ENCODE data around the gene NEDD4L.
"Not testable (repeated sequence)": the region's sequence is repeated elsewhere in the genome, so short reads cannot be mapped to it uniquely, and the experiment has no call there.

The NEDD4L gene

DNA sequence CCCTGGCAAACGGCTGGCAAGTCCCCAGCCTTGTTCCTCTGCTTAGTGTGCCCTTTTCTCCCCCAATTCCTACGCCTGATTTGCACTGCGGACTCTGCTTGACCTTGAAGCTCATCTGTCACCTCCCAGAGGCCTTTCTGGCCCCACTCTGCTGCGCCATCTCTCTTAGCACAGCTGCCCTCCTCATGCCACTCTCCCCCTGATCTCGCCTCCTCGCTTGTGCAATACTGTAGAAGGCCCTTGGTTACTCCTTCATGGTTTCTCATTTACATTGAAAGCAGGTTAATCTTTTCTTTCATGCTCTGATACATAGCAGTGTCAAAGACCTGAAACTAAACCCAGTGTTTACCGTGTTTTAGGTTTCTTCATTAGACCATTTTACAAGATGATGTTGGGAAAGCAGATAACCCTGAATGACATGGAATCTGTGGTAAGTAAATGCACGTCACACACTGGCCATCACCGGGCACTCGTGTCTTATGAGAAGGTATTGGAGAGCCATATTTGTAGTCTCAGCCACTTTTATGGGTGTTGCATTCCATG lies 326.1 kb downstream of the NEDD4L start:
- ChIA-PET POLR2A (ENCODE audit: low non-redundant PET) (no interaction called here), CTCF (no interaction called here)
- TF ChIP-seq, protein P1, sequence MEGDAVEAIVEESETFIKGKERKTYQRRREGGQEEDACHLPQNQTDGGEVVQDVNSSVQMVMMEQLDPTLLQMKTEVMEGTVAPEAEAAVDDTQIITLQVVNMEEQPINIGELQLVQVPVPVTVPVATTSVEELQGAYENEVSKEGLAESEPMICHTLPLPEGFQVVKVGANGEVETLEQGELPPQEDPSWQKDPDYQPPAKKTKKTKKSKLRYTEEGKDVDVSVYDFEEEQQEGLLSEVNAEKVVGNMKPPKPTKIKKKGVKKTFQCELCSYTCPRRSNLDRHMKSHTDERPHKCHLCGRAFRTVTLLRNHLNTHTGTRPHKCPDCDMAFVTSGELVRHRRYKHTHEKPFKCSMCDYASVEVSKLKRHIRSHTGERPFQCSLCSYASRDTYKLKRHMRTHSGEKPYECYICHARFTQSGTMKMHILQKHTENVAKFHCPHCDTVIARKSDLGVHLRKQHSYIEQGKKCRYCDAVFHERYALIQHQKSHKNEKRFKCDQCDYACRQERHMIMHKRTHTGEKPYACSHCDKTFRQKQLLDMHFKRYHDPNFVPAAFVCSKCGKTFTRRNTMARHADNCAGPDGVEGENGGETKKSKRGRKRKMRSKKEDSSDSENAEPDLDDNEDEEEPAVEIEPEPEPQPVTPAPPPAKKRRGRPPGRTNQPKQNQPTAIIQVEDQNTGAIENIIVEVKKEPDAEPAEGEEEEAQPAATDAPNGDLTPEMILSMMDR (conservative IDR thresholded peaks at IDR 0.05; ENCODE audit: low read depth), result no peak
- H3K27ac ChIP-seq, result no peak overlapping the region
- DNase-seq (ENCODE audit: low spot score), result no peak

DNA sequence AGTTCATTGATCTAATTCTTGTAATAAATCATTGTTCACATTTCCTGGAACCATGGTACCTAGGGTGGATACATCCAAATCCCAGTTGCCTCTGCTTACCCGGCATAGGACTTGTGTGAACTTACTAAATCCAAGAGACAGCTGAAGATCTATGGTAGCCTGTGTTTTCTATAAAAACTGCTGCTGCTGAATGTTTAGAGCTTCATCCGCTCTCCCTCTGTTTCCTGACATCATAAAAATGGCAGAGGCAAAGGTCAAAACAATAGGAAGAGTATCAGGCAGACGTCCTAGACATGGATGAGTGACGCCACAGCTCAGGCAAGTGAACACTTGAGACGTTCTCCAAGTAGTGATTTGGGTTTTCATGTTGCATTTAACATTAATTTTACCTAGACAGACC lies 326.6 kb downstream of the NEDD4L start:
- DNase-seq (ENCODE audit: low spot score), result no peak
- CTCF ChIA-PET, result no interaction called here
- TF ChIP-seq, protein P1 (conservative IDR thresholded peaks at IDR 0.05; ENCODE audit: low read depth), result no peak
- POLR2A ChIA-PET (ENCODE audit: low non-redundant PET), result no interaction called here
- H3K27ac ChIP-seq, result no peak overlapping the region

DNA sequence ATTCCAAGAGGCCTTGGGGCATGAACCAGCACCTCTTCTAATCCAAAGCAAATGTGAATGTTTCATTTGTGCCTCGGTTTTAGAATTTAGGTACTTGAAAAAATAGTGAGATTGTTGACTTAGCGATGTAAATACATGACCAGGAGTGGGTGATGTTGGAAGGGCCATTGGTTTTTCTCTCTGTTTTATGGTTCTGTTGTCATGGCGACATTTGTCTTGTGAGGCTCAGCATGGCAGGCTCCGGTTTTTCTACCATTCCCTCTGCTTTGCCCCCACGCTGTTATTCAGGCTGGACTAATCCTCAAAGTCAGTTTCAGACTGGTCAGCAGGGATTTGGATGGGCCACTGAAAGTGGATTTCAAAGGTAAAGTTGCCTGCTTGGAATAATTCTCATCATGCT lies 329.5 kb downstream of the NEDD4L start:
- no peak overlapping the region for H3K27ac ChIP-seq
- no peak for DNase-seq (ENCODE audit: low spot score)
- ChIA-PET CTCF (interaction anchor here (0.6 kb wide), 1 partner anchor 33 kb away, joined by 3 read pairs; no protein-coding TSS in a partner anchor), POLR2A (ENCODE audit: low non-redundant PET) (no interaction called here)
- TF ChIP-seq, protein P1 (conservative IDR thresholded peaks at IDR 0.05; ENCODE audit: low read depth), result no peak

DNA sequence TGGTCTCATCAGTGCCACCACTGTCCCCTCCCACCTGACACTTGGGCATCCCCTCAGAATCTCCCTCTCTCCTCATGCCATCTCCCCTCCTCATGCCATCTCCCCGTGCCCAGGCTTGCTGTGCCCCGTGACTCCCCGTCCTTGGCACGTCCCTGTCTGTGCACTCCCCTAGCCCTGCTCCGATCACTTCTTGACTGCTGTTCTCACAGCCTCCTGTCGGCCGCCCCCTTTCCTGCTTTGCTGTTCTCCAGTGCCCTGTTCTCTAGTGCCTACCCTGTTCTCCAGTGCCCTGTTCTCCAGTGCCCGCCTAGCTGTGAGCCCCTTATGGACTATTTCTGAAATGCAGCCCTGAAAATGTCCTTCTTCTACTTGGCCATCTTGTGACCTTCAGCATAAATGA lies 331.0 kb downstream of the NEDD4L start:
- H3K27ac ChIP-seq, result no peak overlapping the region

DNA sequence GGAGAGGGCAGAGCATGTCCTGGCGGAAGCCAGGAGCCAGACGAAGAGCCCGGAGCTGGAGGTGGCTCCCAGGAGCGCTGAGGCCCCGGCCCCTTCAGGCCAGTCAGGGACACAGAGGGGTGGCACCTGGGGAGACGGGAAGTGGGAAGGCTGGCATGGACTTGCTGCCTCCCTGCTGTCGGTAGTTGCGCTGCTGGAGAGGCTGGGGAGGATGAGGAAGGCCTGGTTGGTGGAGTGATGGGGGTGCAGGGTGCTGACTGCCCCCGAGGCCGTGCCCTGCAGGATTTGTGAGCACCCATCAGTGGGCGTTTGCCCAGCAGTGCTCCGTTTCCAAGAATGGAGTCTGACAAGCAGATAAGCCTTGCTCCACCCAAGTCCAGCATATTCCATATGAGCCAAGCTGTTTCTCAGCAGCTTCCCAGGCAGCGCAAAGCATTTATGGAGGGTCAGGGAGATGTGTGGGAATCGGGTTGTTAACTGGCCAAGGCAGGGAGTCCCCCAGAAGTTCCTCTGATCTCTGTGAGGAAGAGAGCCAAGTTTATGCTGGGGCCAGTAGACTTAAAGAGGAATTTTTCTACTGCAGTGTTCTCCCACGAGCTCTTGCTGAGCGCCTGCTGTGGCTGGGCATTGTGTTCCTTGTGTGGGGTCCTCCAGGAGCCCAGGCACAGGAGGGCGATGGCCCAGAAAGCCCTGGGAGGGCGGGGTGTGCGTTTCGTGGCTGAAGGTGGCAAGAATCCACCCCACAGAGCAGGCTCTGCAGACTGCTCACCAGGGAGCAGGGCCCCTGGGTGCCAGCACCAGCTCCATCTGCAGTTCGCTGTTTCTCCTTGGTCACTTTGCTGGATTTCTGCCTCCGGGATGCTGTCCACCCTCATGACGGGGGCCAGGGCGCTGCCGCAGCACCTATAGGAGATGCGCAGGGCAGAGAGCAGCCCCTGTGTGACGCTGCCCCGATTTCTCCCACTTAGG lies 334.7 kb downstream of the NEDD4L start:
- no peak overlapping the region for H3K27ac ChIP-seq
- ChIA-PET POLR2A (ENCODE audit: low non-redundant PET) (no interaction called here), CTCF (no interaction called here)
- TF ChIP-seq, protein P1 (conservative IDR thresholded peaks at IDR 0.05; ENCODE audit: low read depth), result no peak
- no peak for DNase-seq (ENCODE audit: low spot score)

More for the DNA sequence above, 331.0 kb downstream of the NEDD4L start:
- TF ChIP-seq, protein P1 (conservative IDR thresholded peaks at IDR 0.05; ENCODE audit: low read depth), result no peak
- ChIA-PET POLR2A (ENCODE audit: low non-redundant PET) (no interaction called here), CTCF (no interaction called here)
- DNase-seq (ENCODE audit: low spot score), result no peak

DNA sequence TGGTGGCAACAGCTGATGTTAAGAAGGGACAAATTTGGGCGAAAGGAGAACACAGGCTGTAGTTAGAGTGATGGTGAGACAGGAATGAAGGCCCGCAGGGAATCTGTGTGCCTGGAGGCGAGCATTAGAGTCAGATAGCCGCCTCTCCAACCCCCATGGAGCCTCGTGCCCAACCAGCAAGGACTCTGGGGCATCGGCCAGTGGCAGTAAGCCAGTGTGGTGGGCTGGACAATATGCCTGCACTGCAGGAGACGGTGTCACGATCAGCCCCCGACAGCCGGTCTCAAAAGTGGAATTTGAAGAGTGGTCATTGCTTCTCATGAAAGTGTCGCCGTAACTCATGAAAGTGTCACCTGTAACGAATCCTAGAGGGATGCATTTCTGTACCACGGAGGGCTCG lies 335.4 kb downstream of the NEDD4L start:
- ChIA-PET POLR2A (ENCODE audit: low non-redundant PET) (no interaction called here), CTCF (no interaction called here)
- no peak overlapping the region for H3K27ac ChIP-seq
- no peak for DNase-seq (ENCODE audit: low spot score)
- TF ChIP-seq, protein P1 (conservative IDR thresholded peaks at IDR 0.05; ENCODE audit: low read depth), result no peak

DNA sequence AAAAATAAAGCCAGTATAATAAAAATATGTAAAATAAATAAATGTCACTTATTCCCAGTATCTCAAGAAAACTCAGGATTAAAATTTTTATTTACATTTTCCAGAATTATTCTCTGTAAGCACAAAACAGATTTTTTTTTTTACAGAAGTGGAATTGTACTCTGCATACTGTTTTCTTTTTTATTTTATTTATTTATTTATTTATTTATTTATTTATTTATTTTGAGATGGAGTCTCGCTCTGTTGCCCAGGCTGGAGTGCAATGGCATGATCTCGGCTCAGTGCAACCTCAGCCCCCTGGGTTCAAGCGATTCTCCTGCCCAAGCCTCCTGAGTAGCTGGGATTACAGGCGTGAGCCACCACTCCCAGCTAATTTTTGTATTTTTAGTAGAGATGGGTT lies 336.1 kb downstream of the NEDD4L start:
- DNase-seq (ENCODE audit: low spot score); CTCF ChIA-PET; H3K27ac ChIP-seq; POLR2A ChIA-PET (ENCODE audit: low non-redundant PET): not testable (repeated sequence)
